HG02943 (cell line): Measurements from ENCODE around the gene TMEM120B.

Source experiments
- ATAC-seq: cut with Tn5 transposase; IDR thresholded peaks from one replicate; pipeline ENCODE4 v1.9.1; 2021; ENCODE audit warnings: mild to moderate bottlenecking, low read depth, moderate library complexity; ENCODE audit not compliant: unreplicated experiment

TMEM120B gene

GRCh38 chr12:121812320-121812871, 99.8 kb downstream of the TMEM120B start:
- ATAC-seq: no peak

DNA sequence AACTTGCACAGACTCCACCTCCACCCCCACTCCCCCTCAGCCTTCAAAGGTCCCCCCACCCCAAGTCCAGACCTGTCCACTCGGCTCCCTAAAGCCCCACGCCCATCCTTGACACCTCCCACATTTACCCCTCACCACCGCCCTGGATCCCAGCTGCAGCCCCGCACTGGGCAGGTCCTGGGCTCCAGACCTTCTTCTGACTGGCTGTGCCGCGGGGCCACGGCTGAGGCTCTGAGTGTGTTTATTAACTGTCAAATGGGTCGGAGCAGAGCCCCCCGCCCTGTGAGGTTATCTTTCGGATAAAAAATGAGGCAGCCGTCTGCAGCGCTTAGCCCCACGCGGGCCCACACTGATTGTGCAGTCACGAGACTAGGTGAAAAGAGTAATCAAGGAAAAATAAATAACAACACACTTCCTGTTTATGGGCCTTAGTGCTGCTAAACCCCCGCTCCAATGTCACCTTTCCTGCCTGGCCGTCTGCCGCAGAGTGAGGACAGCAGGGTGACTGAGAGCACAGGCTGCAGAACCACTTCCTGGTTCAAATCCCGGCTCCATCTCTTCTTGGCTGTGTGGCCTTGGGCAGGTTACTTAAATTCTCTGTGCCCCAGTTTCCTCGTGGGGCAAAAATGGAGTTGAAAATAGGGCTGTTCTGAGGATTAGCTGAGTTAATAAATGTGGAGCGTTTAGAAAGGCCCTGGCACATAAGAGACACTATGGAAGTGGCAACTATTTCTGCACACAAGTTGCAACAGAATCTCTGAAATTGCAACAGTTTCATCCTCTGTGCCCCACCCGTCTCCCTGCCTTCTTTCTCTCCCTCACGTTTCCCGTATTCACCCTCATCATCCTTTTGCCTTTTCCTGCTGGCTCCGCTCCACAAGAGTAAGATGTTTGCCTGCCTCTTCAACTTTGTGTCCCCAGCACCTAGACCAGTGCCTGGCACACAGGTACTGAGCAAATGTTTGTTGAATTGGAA, 100.7 kb downstream of the TMEM120B start:
- ATAC-seq: no peak

DNA sequence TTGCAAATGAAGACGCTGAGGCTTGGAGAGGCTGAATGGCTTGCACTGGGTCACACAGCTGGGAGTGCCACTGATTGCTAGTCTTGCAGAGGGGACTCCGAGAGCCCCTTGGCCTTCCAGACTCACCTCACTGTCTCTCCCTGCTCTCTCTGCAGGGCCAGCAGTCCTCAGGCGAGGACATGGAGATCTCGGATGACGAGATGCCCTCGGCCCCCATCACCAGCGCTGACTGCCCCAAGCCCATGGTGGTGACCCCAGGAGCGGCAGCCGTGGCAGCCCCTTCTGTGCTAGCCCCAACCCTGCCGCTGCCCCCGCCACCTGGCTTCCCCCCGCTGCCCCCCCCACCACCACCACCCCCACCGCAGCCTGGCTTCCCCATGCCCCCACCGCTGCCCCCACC, 101.4 kb downstream of the TMEM120B start:
- no peak for ATAC-seq

DNA sequence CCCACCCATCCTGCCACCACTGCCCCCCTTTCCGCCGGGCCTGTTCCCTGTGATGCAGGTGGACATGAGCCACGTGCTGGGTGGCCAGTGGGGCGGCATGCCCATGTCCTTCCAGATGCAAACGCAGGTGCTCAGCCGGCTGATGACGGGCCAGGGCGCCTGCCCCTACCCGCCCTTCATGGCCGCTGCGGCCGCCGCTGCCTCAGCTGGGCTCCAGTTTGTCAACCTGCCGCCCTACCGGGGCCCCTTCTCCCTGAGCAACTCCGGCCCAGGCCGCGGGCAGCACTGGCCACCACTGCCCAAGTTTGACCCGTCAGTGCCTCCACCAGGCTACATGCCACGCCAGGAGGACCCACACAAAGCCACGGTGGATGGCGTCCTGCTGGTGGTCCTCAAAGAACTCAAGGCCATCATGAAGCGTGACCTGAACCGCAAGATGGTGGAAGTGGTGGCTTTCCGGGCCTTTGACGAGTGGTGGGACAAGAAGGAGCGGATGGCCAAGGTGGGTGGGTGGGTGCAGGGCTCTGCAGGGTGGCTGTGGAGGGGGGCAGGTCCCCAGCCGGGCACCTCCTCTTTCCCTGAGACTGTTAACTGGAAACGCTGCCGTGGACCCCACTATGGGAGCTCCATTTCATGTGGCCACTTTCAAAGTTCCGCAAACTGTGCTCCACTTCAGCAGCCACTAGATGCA, 102.0 kb downstream of the TMEM120B start:
- no peak for ATAC-seq

DNA sequence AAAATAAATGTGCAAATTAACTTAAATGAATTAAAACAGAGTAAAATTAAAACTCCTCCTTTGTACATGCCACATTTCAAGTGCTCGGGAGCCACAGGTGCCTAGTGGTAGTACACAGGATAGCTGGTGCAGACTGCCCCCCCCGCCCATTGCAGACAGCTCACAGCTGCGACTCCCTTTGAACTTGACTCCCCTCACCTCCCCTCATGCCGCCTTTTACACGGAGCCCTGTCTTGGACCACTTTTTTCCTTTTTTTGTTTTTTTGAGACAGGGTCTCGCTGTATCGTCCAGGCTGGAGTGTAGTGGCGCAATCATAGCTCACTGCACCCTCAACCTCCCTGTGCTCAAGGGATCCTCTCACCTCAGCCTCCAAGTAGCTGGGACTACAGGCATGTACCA, 102.7 kb downstream of the TMEM120B start:
- ATAC-seq: no peak

GRCh38 chr12:121816925-121817647, 104.5 kb downstream of the TMEM120B start:
- no peak for ATAC-seq

GRCh38 chr12:121817648-121818043, 105.1 kb downstream of the TMEM120B start:
- no peak for ATAC-seq

DNA sequence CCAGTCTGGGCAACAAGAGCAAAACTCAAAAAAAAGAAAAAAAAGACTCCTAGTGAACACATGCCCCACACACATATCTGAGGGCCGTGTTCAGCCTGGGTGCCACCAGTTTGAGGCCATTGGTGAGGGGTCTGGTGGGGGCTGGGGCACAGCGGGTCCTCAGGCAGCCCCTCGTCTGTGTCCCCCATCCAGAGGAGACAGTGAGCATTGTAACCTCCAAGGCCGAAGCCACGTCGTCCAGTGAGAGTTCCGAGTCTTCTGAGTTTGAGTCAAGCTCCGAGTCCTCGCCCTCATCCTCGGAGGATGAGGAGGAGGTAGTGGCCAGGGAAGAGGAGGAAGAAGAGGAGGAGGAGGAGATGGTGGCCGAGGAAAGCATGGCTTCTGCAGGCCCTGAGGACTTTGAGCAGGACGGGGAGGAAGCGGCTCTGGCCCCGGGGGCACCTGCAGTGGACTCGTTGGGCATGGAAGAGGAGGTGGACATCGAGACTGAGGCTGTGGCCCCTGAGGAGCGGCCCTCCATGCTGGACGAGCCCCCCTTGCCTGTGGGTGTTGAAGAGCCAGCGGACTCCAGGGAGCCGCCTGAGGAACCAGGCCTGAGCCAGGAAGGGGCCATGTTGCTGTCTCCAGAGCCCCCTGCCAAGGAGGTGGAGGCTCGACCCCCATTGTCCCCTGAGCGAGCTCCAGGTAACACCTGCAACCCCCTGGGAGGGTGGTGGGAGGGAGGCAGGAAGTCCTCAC, 106.8 kb downstream of the TMEM120B start:
- ATAC-seq: no peak

DNA sequence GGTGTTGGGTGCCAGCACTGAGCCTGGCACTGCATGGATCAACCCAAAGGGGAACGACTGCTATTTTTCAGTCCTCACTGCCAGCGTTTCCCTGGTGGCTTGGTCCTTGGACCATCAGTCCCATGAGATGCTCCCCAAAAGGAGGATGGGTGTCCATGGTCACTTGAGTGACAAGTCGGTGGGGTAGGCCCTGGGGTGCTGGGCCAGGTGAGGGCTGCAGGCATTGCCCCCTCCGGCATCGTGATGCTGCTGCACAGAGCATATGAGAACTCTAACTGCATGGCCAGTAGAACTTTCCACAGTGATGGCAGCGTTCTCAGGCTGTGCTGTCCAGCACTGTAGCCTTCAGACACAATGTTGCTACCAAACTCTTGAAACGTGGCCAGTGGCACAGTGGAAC, 107.5 kb downstream of the TMEM120B start:
- ATAC-seq: no peak

- ATAC-seq: no peak
Measured at GRCh38 chr12:121822393-121823100, 110.0 kb downstream of the TMEM120B start.

GRCh38 chr12:121823101-121823726, 110.7 kb downstream of the TMEM120B start:
- no peak for ATAC-seq

DNA sequence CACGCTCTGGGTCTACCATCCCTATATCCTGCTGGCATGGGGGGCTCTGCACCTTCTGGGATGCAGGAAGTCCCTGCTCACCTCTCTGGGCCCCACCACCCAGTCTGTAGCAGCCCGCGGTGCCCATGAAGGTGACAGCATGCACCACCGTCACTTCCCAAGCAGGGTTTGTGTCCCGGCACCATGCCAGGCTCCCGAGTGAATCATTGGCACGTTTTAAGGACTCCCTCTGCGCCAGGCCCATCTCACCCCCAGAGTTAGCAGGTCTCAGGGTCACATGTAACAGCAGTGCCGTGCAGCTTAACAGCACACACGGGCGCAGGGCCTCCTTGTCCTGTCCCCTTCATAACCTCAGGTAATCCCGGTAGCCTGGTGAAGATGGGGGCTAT, 111.2 kb downstream of the TMEM120B start:
- no peak for ATAC-seq

GRCh38 chr12:121825041-121825523, 112.5 kb downstream of the TMEM120B start:
- no peak for ATAC-seq

DNA sequence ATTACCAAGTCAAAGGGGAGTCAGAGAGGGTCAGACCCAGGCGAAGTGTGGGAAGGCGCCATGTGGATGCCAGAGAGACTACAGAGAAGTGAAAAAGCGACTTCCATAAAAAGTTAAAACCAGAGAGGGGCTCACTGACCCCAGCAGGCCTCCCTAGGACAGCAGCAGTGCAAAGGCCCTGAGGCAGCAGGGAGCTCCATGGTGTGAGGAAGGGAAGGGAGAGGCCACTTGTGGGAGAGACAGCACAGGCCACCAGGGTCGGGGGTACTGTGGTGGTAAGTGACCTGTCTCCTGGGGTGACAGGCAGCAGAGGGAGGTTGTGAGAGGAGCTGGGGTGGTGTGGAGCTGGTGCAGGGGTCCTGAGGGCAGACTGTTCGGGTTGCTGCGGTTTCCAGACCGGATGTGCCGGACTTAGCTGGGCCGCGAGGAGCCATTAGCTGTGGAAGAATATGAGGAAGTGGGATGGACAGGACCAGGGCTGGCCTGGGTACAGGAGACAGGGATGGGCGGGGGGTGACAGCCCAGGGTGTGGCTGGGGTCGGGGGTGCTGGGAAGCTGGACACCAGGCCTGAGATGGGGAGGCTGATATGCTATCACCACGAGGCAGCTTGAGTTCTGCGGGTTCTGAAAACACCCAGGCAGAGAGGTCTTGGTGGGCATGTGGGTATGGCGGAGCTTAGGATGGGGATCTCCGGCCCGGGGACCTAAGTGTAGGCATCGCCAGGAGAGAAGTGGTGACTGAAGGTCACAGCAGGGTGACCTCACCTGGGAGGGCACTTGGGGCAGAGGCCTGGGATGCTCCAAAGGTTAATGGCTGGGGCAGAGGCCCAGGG, 114.0 kb downstream of the TMEM120B start:
- no peak for ATAC-seq

GRCh38 chr12:121827351-121828099, 115.0 kb downstream of the TMEM120B start:
- no peak for ATAC-seq

DNA sequence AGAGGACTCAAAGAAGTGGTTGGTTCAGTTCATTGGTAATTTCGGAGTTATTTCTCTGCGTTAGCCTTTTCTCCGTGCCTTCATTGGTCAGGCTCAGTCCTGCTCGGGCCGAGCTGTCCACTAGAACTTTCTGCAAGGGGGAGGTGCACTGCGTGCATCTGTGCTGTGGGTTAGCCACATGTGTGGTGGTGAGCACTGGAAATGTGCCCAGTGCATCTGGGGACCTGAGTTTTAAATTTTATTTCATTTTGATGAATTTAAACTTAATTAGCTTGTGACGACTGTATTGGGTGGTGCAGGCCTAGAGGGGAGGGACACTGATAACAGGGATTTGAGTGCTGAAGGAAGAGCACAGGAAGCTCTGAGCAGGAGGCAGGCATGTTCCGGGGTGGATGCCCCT, 115.8 kb downstream of the TMEM120B start:
- ATAC-seq: no peak

- ATAC-seq: no peak
Measured at GRCh38 chr12:121828826-121829225, 116.3 kb downstream of the TMEM120B start.
